ENCODE data around the gene MDM1. TPM values are rescaled to one million over a fixed set of nuclear protein-coding genes. Genes with fewer than 3 reads are reported as not detected.
A peak's percentile ranks its signal among the peaks of the same experiment; 100 is the strongest.

Gene MDM1
- total RNA-seq, 4 donors from 2014 or later, result 16.1 to 67.5 (median 31.5) TPM

GRCh38 chr12:68269779-68270178 is 62.4 kb downstream of the MDM1 start:
- no peaks in the 10 kb centered on the region for H3K27me3 ChIP-seq
- no peaks in the 10 kb centered on the region for H3K9me3 ChIP-seq
- no peaks in the 10 kb centered on the region for H3K4me1 ChIP-seq
- DNase-seq, result no peak
- TF ChIP-seq POLR2A (IDR thresholded peaks at IDR 0.05) (no peak), CTCF (IDR thresholded peaks at IDR 0.05) (no peak)
- intact Hi-C loops (cut with DNase I; ENCODE audit: low total_unique reads), result no loop called here
- no peak overlapping the region for H3K4me3 ChIP-seq
- no peak overlapping the region for H3K27ac ChIP-seq
- H3K36me3 ChIP-seq, result no peaks in the 10 kb centered on the region

GRCh38 chr12:68268967-68269366 is 63.2 kb downstream of the MDM1 start:
- no peaks in the 10 kb centered on the region for H3K36me3 ChIP-seq
- no peaks in the 10 kb centered on the region for H3K9me3 ChIP-seq
- no peak overlapping the region for H3K27ac ChIP-seq
- H3K4me3 ChIP-seq, result no peak overlapping the region
- DNase-seq, result no peak
- no peaks in the 10 kb centered on the region for H3K4me1 ChIP-seq
- intact Hi-C loops (cut with DNase I; ENCODE audit: low total_unique reads), result no loop called here
- TF ChIP-seq POLR2A (IDR thresholded peaks at IDR 0.05) (no peak), CTCF (IDR thresholded peaks at IDR 0.05) (no peak)
- H3K27me3 ChIP-seq, result no peaks in the 10 kb centered on the region

GRCh38 chr12:68267892-68268396 is 64.2 kb downstream of the MDM1 start:
- Histone ChIP-seq H3K4me3 (no peak overlapping the region), H3K9me3 (no peaks in the 10 kb centered on the region), H3K4me1 (no peaks in the 10 kb centered on the region), H3K27ac (no peak overlapping the region), H3K27me3 (no peaks in the 10 kb centered on the region), H3K36me3 (no peaks in the 10 kb centered on the region)
- intact Hi-C loops (cut with DNase I; ENCODE audit: low total_unique reads), result no loop called here
- no peak for DNase-seq
- TF ChIP-seq POLR2A (IDR thresholded peaks at IDR 0.05) (no peak), CTCF (IDR thresholded peaks at IDR 0.05) (no peak)

GRCh38 chr12:68264857-68265256 is 67.3 kb downstream of the MDM1 start:
- Histone ChIP-seq H3K9me3 (no peaks in the 10 kb centered on the region), H3K36me3 (no peaks in the 10 kb centered on the region), H3K4me3 (no peak overlapping the region), H3K27me3 (no peaks in the 10 kb centered on the region), H3K4me1 (no peaks in the 10 kb centered on the region), H3K27ac (peak overlapping the region in 1 of 2 donors; percentile 52)
- no peak for DNase-seq
- TF ChIP-seq POLR2A (IDR thresholded peaks at IDR 0.05) (no peak), CTCF (IDR thresholded peaks at IDR 0.05) (no peak)
- intact Hi-C loops (cut with DNase I; ENCODE audit: low total_unique reads), result no loop called here

GRCh38 chr12:68264158-68264855 is 67.9 kb downstream of the MDM1 start:
- no peaks in the 10 kb centered on the region for H3K36me3 ChIP-seq
- H3K27me3 ChIP-seq, result no peaks in the 10 kb centered on the region
- no peak overlapping the region for H3K4me3 ChIP-seq
- no peaks in the 10 kb centered on the region for H3K4me1 ChIP-seq
- no peak for DNase-seq
- H3K27ac ChIP-seq, result peak overlapping the region in 1 of 2 donors; percentile 17
- TF ChIP-seq CTCF (IDR thresholded peaks at IDR 0.05) (no peak), POLR2A (IDR thresholded peaks at IDR 0.05) (no peak)
- intact Hi-C loops (cut with DNase I; ENCODE audit: low total_unique reads), result no loop called here
- H3K9me3 ChIP-seq, result no peaks in the 10 kb centered on the region

Measured in uterus (tissue), 4 donors.